Liver (tissue), 3 donors: ENCODE measurements around the gene SYNGR2.

Experiments used
- CTCF ChIP-seq: fragments of 150-350 bp; IDR thresholded peaks from 2 replicates; pipeline ENCODE4 v1.5.1; 2017; ENCODE audit warnings: improper control_type of control experiment, low read depth, low read length; ENCODE audit not compliant: missing input control
- RAD21 ChIP-seq, 2 donors: IDR thresholded peaks; 2 replicates each; pipeline ENCODE4 v1.6.1; 2016; ENCODE audit warnings: antibody characterized with exemption in 2 of 2, mild to moderate bottlenecking in 2 of 2
- donor health status: healthy.
- donor health status: healthy.

GRCh38 chr17:78126895-78127238, 41.5 kb upstream of the SYNGR2 start:
- TF ChIP-seq CTCF: no peak
- TF ChIP-seq RAD21 (IDR thresholded peaks at IDR 0.05): no peak
